ENCODE results near the gene RALB. TPM values are rescaled to one million over a fixed set of nuclear protein-coding genes. Genes with fewer than 3 reads are reported as not detected.

RALB gene
- total and polyA plus RNA-seq, 2 of the 8 experiments (the other 6 are each of a cell fraction or from before 2014, with no cell fraction given), result 12.0 to 16.6 TPM

GRCh38 chr2:120233292-120233691, 19.4 kb upstream of the RALB start:
- H3K4me3 ChIP-seq (ENCODE audit: extremely low read depth in 1 of 4, insufficient read depth in 2 of 4, low read depth in 3 of 4, low read length in 4 of 4), result no peak overlapping the region
- POLR2A ChIA-PET (ENCODE audit: partially characterized antibody), result no interaction called here
- TF ChIP-seq POLR2A (IDR thresholded peaks at IDR 0.05; ENCODE audit: control extremely low read depth in 1 of 2, low read depth in 2 of 2, low read length in 2 of 2) (no peak), RBBP5 (IDR thresholded peaks at IDR 0.05; ENCODE audit: borderline replicate concordance, low read depth, low read length) (no peak), TCF12 (IDR thresholded peaks at IDR 0.05; ENCODE audit: low read depth, low read length) (no peak), CBX5 (IDR thresholded peaks at IDR 0.05; ENCODE audit: low read depth, low read length) (no peak), RNF2 (IDR thresholded peaks at IDR 0.05; ENCODE audit: borderline replicate concordance, low read depth, low read length, missing control alignments, poor library complexity, severe bottlenecking) (no peak), CTCF (IDR thresholded peaks at IDR 0.05; ENCODE audit: control extremely low read depth in 1 of 3, insufficient read depth in 1 of 3, low read depth in 1 of 3, low read length in 3 of 3) (no peak), SRF (IDR thresholded peaks at IDR 0.05; ENCODE audit: low read depth, low read length) (no peak), TAF7 (optimal IDR thresholded peaks at IDR 0.05; ENCODE audit: borderline replicate concordance, low read depth, low read length) (no peak), KDM1A (IDR thresholded peaks at IDR 0.05; ENCODE audit: borderline replicate concordance, low read length) (no peak), CEBPB (IDR thresholded peaks at IDR 0.05; ENCODE audit: low read depth, low read length) (no peak), RXRA (IDR thresholded peaks at IDR 0.05; ENCODE audit: insufficient read depth, low read depth, low read length) (no peak)

More at GRCh38 chr2:120233292-120233691, 19.4 kb upstream of the RALB start:
- no peak overlapping the region for H2BK15ac ChIP-seq (ENCODE audit: low read length)
- no peak overlapping the region for H2BK120ac ChIP-seq (replicated peaks; ENCODE audit: low read depth, low read length)
- no peak overlapping the region for H3K56ac ChIP-seq (replicated peaks; ENCODE audit: insufficient read length, low read depth, low read length)
- H2AFZ ChIP-seq (ENCODE audit: low read length), result no peak overlapping the region
- no peak overlapping the region for H3K27ac ChIP-seq (ENCODE audit: low read depth, low read length)
- no peak overlapping the region for H3K14ac ChIP-seq (ENCODE audit: insufficient read length)
- H2BK20ac ChIP-seq (ENCODE audit: low read length), result no peak overlapping the region
- DNase-seq (ENCODE audit: low read depth in 1 of 2, low spot score in 2 of 2) (no peak), FAIRE-seq (no peak)
- H3K36me3 ChIP-seq (ENCODE audit: control insufficient read depth in 2 of 4, insufficient read depth in 4 of 4, low read length in 3 of 4), result no peaks in the 10 kb centered on the region
- H2BK5ac ChIP-seq (ENCODE audit: low read depth, low read length), result no peak overlapping the region
- no peak overlapping the region for H4K91ac ChIP-seq (replicated peaks; ENCODE audit: insufficient read length, low read length)
- H3K9me3 ChIP-seq (ENCODE audit: insufficient read depth in 2 of 2, low read depth in 1 of 2, low read length in 1 of 2), result no peaks in the 10 kb centered on the region
- H3K79me1 ChIP-seq (ENCODE audit: low read depth, low read length), result no peaks in the 10 kb centered on the region
- no peak overlapping the region for H3K9ac ChIP-seq (replicated peaks in 1 of 4; ENCODE audit: extremely low read depth in 1 of 4, low read depth in 3 of 4, low read length in 3 of 4)
- no peak overlapping the region for H3K4me2 ChIP-seq (ENCODE audit: insufficient read depth in 1 of 2, low read depth in 2 of 2, low read length in 2 of 2)
- H4K20me1 ChIP-seq (replicated peaks in 1 of 2; ENCODE audit: control insufficient read depth in 1 of 2, insufficient read depth in 2 of 2, low read length in 2 of 2), result no peaks in the 10 kb centered on the region
- no peak overlapping the region for H3K4ac ChIP-seq (replicated peaks; ENCODE audit: insufficient read length, low read depth, low read length)
- H4K8ac ChIP-seq (ENCODE audit: extremely low read depth, insufficient read depth, low read length), result no peak overlapping the region
- CTCF ChIA-PET (ENCODE audit: partially characterized antibody), result interaction anchor here (0.7 to 2.3 kb wide), 7 partner anchors 14 to 79 kb away, joined by 3 to 10 read pairs (median 3); no protein-coding TSS in a partner anchor
- H2AK5ac ChIP-seq (ENCODE audit: low read depth, low read length), result no peak overlapping the region
- H4K5ac ChIP-seq (ENCODE audit: insufficient read length, low read depth, low read length), result no peak overlapping the region
- no peak overlapping the region for H2BK12ac ChIP-seq (ENCODE audit: low read depth, low read length)
- no peak overlapping the region for H3K18ac ChIP-seq (ENCODE audit: extremely low read depth, low read length)
- H3K23ac ChIP-seq (ENCODE audit: insufficient read length), result no peak overlapping the region
- 84% methylated on average over 5 of the region's 5 CpGs; no CpG with 5 or more reads in 1 of the 2 experiments for WGBS, 2 experiments (ENCODE audit: extremely low coverage in 1 of 2, insufficient coverage in 1 of 2, insufficient read length in 1 of 2, insufficient replicate concordance in 2 of 2, low coverage in 1 of 2, low lambda C conversion rate in 2 of 2, missing lambda C conversion rate in 1 of 2)
- H3K79me2 ChIP-seq (ENCODE audit: control insufficient read depth in 1 of 2, insufficient read depth in 2 of 2, low read length in 2 of 2), result no peaks in the 10 kb centered on the region
- H3K27me3 ChIP-seq (replicated peaks in 1 of 4; ENCODE audit: control insufficient read depth in 3 of 4, extremely low read depth in 1 of 4, insufficient read depth in 3 of 4, low read length in 3 of 4), result no peaks in the 10 kb centered on the region; a peak in 1 of 7 replicates
- H3K23me2 ChIP-seq (ENCODE audit: low read depth, low read length), result no peaks in the 10 kb centered on the region
- peaks cover 0 to 5% (median 0%) of the 10 kb centered on the region in 4 experiments; a peak in 2 of 7 replicates for H3K4me1 ChIP-seq (replicated peaks in 1 of 4; ENCODE audit: control insufficient read depth in 3 of 4, insufficient read depth in 4 of 4, low read length in 3 of 4)
